ENCODE results near the gene ETV1. TPM values are rescaled to one million over a fixed set of nuclear protein-coding genes. Genes with fewer than 3 reads are reported as not detected.

The ETV1 gene
- total RNA-seq, 1 donor from 2014 or later, result 0.26 TPM

- FAIRE-seq, result no peak
- no peak overlapping the region for H3K4me3 ChIP-seq (ENCODE audit: low read depth, low read length)
- H3K36me3 ChIP-seq (ENCODE audit: control insufficient read depth, insufficient read depth, low read length), result no peaks in the 10 kb centered on the region
- no peak for TF ChIP-seq CTCF (IDR thresholded peaks at IDR 0.05; ENCODE audit: insufficient read depth, low read length, severe bottlenecking)
- no peak for DNase-seq (ENCODE audit: low read depth)
- no peaks in the 10 kb centered on the region for H3K27me3 ChIP-seq (ENCODE audit: control insufficient read depth, insufficient read depth, low read length)
Measured at GRCh38 chr7:13955494-13955893, 34.0 kb downstream of the ETV1 start.

GRCh38 chr7:13953368-13953767 is 36.1 kb downstream of the ETV1 start:
- FAIRE-seq (no peak), DNase-seq (ENCODE audit: low read depth) (no peak)
- TF ChIP-seq CTCF (IDR thresholded peaks at IDR 0.05; ENCODE audit: insufficient read depth, low read length, severe bottlenecking), result no peak
- H3K27me3 ChIP-seq (ENCODE audit: control insufficient read depth, insufficient read depth, low read length), result no peaks in the 10 kb centered on the region
- no peaks in the 10 kb centered on the region for H3K36me3 ChIP-seq (ENCODE audit: control insufficient read depth, insufficient read depth, low read length)
- no peak overlapping the region for H3K4me3 ChIP-seq (ENCODE audit: low read depth, low read length)

GRCh38 chr7:13952921-13953320 is 36.5 kb downstream of the ETV1 start:
- Histone ChIP-seq H3K4me3 (ENCODE audit: low read depth, low read length) (no peak overlapping the region), H3K36me3 (ENCODE audit: control insufficient read depth, insufficient read depth, low read length) (no peaks in the 10 kb centered on the region), H3K27me3 (ENCODE audit: control insufficient read depth, insufficient read depth, low read length) (no peaks in the 10 kb centered on the region)
- TF ChIP-seq CTCF (IDR thresholded peaks at IDR 0.05; ENCODE audit: insufficient read depth, low read length, severe bottlenecking), result no peak
- no peak for DNase-seq (ENCODE audit: low read depth)
- FAIRE-seq, result no peak

GRCh38 chr7:13949939-13950338 is 39.5 kb downstream of the ETV1 start:
- Histone ChIP-seq H3K27me3 (ENCODE audit: control insufficient read depth, insufficient read depth, low read length) (no peaks in the 10 kb centered on the region), H3K4me3 (ENCODE audit: low read depth, low read length) (no peak overlapping the region), H3K36me3 (ENCODE audit: control insufficient read depth, insufficient read depth, low read length) (no peaks in the 10 kb centered on the region)
- DNase-seq (ENCODE audit: low read depth), result no peak
- FAIRE-seq, result no peak
- no peak for TF ChIP-seq CTCF (IDR thresholded peaks at IDR 0.05; ENCODE audit: insufficient read depth, low read length, severe bottlenecking)

GRCh38 chr7:13949445-13949844 is 40.0 kb downstream of the ETV1 start:
- H3K4me3 ChIP-seq (ENCODE audit: low read depth, low read length), result no peak overlapping the region
- H3K27me3 ChIP-seq (ENCODE audit: control insufficient read depth, insufficient read depth, low read length), result no peaks in the 10 kb centered on the region
- no peaks in the 10 kb centered on the region for H3K36me3 ChIP-seq (ENCODE audit: control insufficient read depth, insufficient read depth, low read length)
- no peak for TF ChIP-seq CTCF (IDR thresholded peaks at IDR 0.05; ENCODE audit: insufficient read depth, low read length, severe bottlenecking)
- DNase-seq (ENCODE audit: low read depth) (no peak), FAIRE-seq (no peak)

- TF ChIP-seq CTCF (IDR thresholded peaks at IDR 0.05; ENCODE audit: insufficient read depth, low read length, severe bottlenecking), result no peak
- DNase-seq (ENCODE audit: low read depth) (no peak), FAIRE-seq (no peak)
- Histone ChIP-seq H3K4me3 (ENCODE audit: low read depth, low read length) (no peak overlapping the region), H3K27me3 (ENCODE audit: control insufficient read depth, insufficient read depth, low read length) (no peaks in the 10 kb centered on the region), H3K36me3 (ENCODE audit: control insufficient read depth, insufficient read depth, low read length) (no peaks in the 10 kb centered on the region)
Measured at GRCh38 chr7:13948019-13948801, 41.3 kb downstream of the ETV1 start.
